HepG2 (cell line): ENCODE results near the gene GPR25. TPM values are rescaled to one million over a fixed set of nuclear protein-coding genes. Genes with fewer than 3 reads are reported as not detected.
A peak's percentile ranks its signal among the peaks of the same experiment; 100 is the strongest.

ENCODE experiments used
- ATRX ChIP-seq: sonication (generic); formaldehyde crosslinking; IDR thresholded peaks from 2 replicates; pipeline ENCODE4 v1.4.0; 2020; ENCODE audit warnings: missing genetic modification reagents, borderline replicate concordance
- BHLHE40 ChIP-seq: IDR thresholded peaks from 2 replicates; pipeline ENCODE4 v1.6.1; 2011; ENCODE audit warnings: low read length, improper control_type of control experiment
- GPN1 ChIP-seq: sonication (generic); formaldehyde crosslinking; IDR thresholded peaks from 2 replicates; pipeline ENCODE4 v1.5.1; 2020; ENCODE audit warnings: missing genetic modification reagents, borderline replicate concordance
- HIVEP1 ChIP-seq: sonication (generic); formaldehyde crosslinking; IDR thresholded peaks from 2 replicates; pipeline ENCODE4 v1.4.0; 2020; ENCODE audit warnings: mild to moderate bottlenecking, missing genetic modification reagents
- HNF1A ChIP-seq, 2 experiments: sonication (generic) in 1 of 2; formaldehyde crosslinking in 1 of 2; IDR thresholded peaks; 2 replicates each; pipeline versions ENCODE4 v1.4.0 to v1.6.1; 2016 to 2020; ENCODE audit warnings: borderline replicate concordance in 1 of 2, low read depth in 1 of 2, mild to moderate bottlenecking in 1 of 2, missing genetic modification reagents in 1 of 2
- MIXL1 ChIP-seq: IDR thresholded peaks from 2 replicates; pipeline ENCODE4 v1.6.1; 2016
- PCBP1 ChIP-seq: fragments of 200-400 bp; formaldehyde crosslinking; IDR thresholded peaks from 2 replicates; pipeline ENCODE4 v1.6.1; 2017; ENCODE audit warnings: mild to moderate bottlenecking, low read depth, low read length, borderline replicate concordance
- POGK ChIP-seq: sonication (generic); formaldehyde crosslinking; conservative IDR thresholded peaks from 2 replicates; pipeline ENCODE4 v1.8.0; 2022; ENCODE audit warnings: mild to moderate bottlenecking, moderate library complexity, missing genetic modification reagents
- SOX6 ChIP-seq, 2 experiments: fragments of 450-650 bp in 1 of 2; sonication (generic) in 1 of 2; formaldehyde crosslinking in 1 of 2; IDR thresholded peaks; 2 replicates each; pipeline versions ENCODE4 v1.4.0 to v1.6.1; 2017 to 2020; ENCODE audit warnings: antibody characterized with exemption in 1 of 2, mild to moderate bottlenecking in 1 of 2, missing genetic modification reagents in 1 of 2
- ZBTB33 ChIP-seq: sonication (generic); formaldehyde crosslinking; IDR thresholded peaks from 2 replicates; pipeline ENCODE4 v1.4.0; 2020; ENCODE audit warnings: missing genetic modification reagents
- ZBTB7B ChIP-seq: sonication (generic); formaldehyde crosslinking; IDR thresholded peaks from 2 replicates; pipeline ENCODE4 v1.4.0; 2020; ENCODE audit warnings: missing genetic modification reagents
- ZNF124 ChIP-seq: sonication (generic); formaldehyde crosslinking; IDR thresholded peaks from 2 replicates; pipeline ENCODE4 v1.4.0; 2020; ENCODE audit warnings: missing genetic modification reagents
- ZNF234 ChIP-seq: sonication (generic); formaldehyde crosslinking; conservative IDR thresholded peaks from 2 replicates; pipeline ENCODE4 v1.5.1; 2020; ENCODE audit warnings: mild to moderate bottlenecking, missing genetic modification reagents
- ZNF337 ChIP-seq: sonication (generic); formaldehyde crosslinking; IDR thresholded peaks from 2 replicates; pipeline ENCODE4 v1.5.1; 2020; ENCODE audit warnings: missing genetic modification reagents, low read depth, mild to moderate bottlenecking, borderline replicate concordance
- ZNF362 ChIP-seq: sonication (generic); formaldehyde crosslinking; IDR thresholded peaks from 2 replicates; pipeline ENCODE4 v1.4.0; 2020; ENCODE audit warnings: missing genetic modification reagents, mild to moderate bottlenecking, borderline replicate concordance
- ZNF724P ChIP-seq: sonication (generic); formaldehyde crosslinking; IDR thresholded peaks from 2 replicates; pipeline ENCODE4 v1.8.0; 2022; ENCODE audit warnings: missing genetic modification reagents, borderline replicate concordance
- ZNF766 ChIP-seq: sonication (generic); formaldehyde crosslinking; IDR thresholded peaks from 2 replicates; pipeline ENCODE4 v1.5.0; 2020; ENCODE audit warnings: missing genetic modification reagents, borderline replicate concordance
- ZNF770 ChIP-seq: sonication (generic); formaldehyde crosslinking; IDR thresholded peaks from 2 replicates; pipeline ENCODE4 v1.5.0; 2020; ENCODE audit warnings: mild to moderate bottlenecking, missing genetic modification reagents
- ZSCAN9 ChIP-seq: IDR thresholded peaks from 2 replicates; pipeline ENCODE4 v1.6.1; 2016; ENCODE audit warnings: borderline replicate concordance
- polyA plus RNA-seq, 8 experiments: library from polyadenylated mRNA; depleted of rRNA in 3 of 8; stranded (reverse) in 7 of 8; unstranded in 1 of 8; fragments of >200 nt; fragmentation: Illumina TruSeq in 4 of 8; extraction: Trizol in 4 of 8; gene quantifications; 2 replicates each; pipeline versions ENCODE4 v1.2.1 to v1.2.3, GENCODE V29; 2011 to 2016; ENCODE audit warnings: low read depth in 4 of 8, missing spikeins in 1 of 8, mixed read lengths in 1 of 8; ENCODE audit not compliant: insufficient read depth in 1 of 8
- total RNA-seq, 5 experiments: library from RNA; depleted of rRNA; stranded (reverse); fragments of >200 nt; fragmentation: Illumina TruSeq; extraction: Trizol; gene quantifications; 2 replicates each; pipeline ENCODE4 v1.2.3, GENCODE V29; 2016; ENCODE audit warnings: low read depth in 1 of 5

GPR25 gene
- total and polyA plus RNA-seq, 2 of the 13 experiments (the other 11 are each of a cell fraction or from before 2014, with no cell fraction given) = not detected

- TF ChIP-seq ZNF234 (CRISPR knock-in tag) (no peak), ZBTB7B (CRISPR knock-in tag) (peak; percentile 95), ZNF337 (CRISPR knock-in tag) (no peak), SOX6 (IDR thresholded peaks at IDR 0.05) (no peak), SOX6 (CRISPR knock-in tag; IDR thresholded peaks at IDR 0.05) (peak; percentile 87), ZBTB33 (no peak), BHLHE40 (no peak), ZSCAN9 (no peak), POGK (no peak), ZNF770 (CRISPR knock-in tag) (0 out of 2 replicates have a peak, but pooled peaks have one; percentile 18), ZNF766 (CRISPR knock-in tag) (no peak), ZNF124 (CRISPR knock-in tag) (no peak), PCBP1 (0 out of 2 replicates have a peak, but pooled peaks have one; percentile 6), ZNF724P (no peak), ATRX (CRISPR knock-in tag) (no peak), GPN1 (CRISPR knock-in tag) (no peak), HIVEP1 (CRISPR knock-in tag) (no peak), ZNF362 (CRISPR knock-in tag) (no peak), HNF1A (IDR thresholded peaks at IDR 0.05; ENCODE audit: low read depth) (peak; percentile 21; the same call in 1 of the 2 replicates), HNF1A (CRISPR knock-in tag; IDR thresholded peaks at IDR 0.05; ENCODE audit: borderline replicate concordance) (peak; percentile 79), MIXL1 (CRISPR knock-in tag) (no peak)
These were observed 19.0 kb downstream of the GPR25 start (continued) for GRCh38 chr1:200891774-200892157.
